ENCODE results near the gene SPON1. TPM values are rescaled to one million over a fixed set of nuclear protein-coding genes. Genes with fewer than 3 reads are reported as not detected.
A peak's percentile ranks its signal among the peaks of the same experiment; 100 is the strongest.

The SPON1 gene
- total RNA-seq, 1 experiment from 2014 or later = not detected

DNA sequence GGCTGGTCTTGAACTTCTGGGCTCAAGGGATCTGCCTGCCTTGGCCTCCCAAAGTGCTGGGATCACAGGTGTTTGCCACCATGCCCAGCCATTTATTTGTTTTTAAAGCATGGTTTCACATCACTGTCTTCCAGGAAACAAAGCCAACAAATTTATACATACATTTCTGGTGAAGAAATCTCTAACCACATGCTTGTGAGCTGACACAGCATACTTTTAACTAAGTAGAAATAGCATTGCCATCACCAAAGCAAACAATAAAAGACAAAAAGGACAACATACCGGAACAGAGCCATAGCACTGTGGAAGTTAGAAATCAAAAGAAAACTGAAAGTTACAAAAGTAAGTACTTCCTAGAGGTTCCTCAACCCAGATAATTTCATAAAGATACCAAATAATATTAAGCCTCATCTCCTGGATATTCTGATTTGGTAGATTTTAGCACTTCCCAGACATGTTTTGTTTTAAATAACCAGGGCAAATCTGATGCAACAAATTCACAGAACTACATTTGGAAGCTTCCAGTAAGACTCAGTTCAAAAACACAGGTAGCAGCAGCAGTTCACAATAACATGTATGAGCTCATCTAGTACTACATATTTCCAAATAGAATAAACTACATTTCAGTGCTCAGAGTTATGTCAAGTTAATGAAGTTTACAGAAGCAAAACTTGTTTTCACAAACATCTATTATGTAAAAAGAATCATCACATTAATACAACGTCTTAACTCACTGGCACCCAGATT is 325.8 kb downstream of the SPON1 start:
- Histone ChIP-seq H3K4me1 (ENCODE audit: insufficient read depth, low read length) (peaks cover 16% of the 10 kb centered on the region), H3K9me2 (replicated peaks; ENCODE audit: low read length) (no peaks in the 10 kb centered on the region), H4K20me1 (ENCODE audit: low read length) (no peaks in the 10 kb centered on the region), H3K9me3 (ENCODE audit: low read length) (no peaks in the 10 kb centered on the region), H3K9ac (ENCODE audit: low read length) (no peak overlapping the region), H3K79me2 (ENCODE audit: low read length) (no peaks in the 10 kb centered on the region), H3K4me3 (ENCODE audit: low read length) (peak overlapping the region; percentile 30; the same call in 1 of the 2 replicates), H2AFZ (ENCODE audit: low read length) (no peak overlapping the region), H3K27me3 (ENCODE audit: low read length) (no peaks in the 10 kb centered on the region), H3K27ac (ENCODE audit: low read length) (peak overlapping the region; percentile 47), H3K4me2 (ENCODE audit: low read length) (peak overlapping the region; percentile 68), H3F3A (ENCODE audit: low read length, unreplicated experiment) (no peaks in the 10 kb centered on the region), H3K36me3 (ENCODE audit: low read depth, low read length) (peaks cover 7% of the 10 kb centered on the region; the same call in 1 of the 2 replicates)
- TSS peak; percentile 54 for BruUV-seq (replicated peaks)
- peak; percentile 71 for DNase-seq
- POLR2A ChIA-PET (ENCODE audit: unreplicated experiment) = no interaction called here
- no peak for TF ChIP-seq EZH2 (IDR thresholded peaks at IDR 0.05; ENCODE audit: low read length, unreplicated experiment)
- TF ChIP-seq, protein P1, sequence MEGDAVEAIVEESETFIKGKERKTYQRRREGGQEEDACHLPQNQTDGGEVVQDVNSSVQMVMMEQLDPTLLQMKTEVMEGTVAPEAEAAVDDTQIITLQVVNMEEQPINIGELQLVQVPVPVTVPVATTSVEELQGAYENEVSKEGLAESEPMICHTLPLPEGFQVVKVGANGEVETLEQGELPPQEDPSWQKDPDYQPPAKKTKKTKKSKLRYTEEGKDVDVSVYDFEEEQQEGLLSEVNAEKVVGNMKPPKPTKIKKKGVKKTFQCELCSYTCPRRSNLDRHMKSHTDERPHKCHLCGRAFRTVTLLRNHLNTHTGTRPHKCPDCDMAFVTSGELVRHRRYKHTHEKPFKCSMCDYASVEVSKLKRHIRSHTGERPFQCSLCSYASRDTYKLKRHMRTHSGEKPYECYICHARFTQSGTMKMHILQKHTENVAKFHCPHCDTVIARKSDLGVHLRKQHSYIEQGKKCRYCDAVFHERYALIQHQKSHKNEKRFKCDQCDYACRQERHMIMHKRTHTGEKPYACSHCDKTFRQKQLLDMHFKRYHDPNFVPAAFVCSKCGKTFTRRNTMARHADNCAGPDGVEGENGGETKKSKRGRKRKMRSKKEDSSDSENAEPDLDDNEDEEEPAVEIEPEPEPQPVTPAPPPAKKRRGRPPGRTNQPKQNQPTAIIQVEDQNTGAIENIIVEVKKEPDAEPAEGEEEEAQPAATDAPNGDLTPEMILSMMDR (conservative IDR thresholded peaks at IDR 0.05; ENCODE audit: low read depth, low read length) = no peak
- no peak for TF ChIP-seq EZH2phosphoT487 (IDR thresholded peaks at IDR 0.05; ENCODE audit: borderline replicate concordance, low read length)
- intact Hi-C loops (cut with micrococcal nuclease) = no loop called here
- CTCF ChIA-PET = interaction anchor here (1.5 kb wide), 1 partner anchor 167 kb away, joined by 5 read pairs; no protein-coding TSS in a partner anchor
- peak; percentile 99 for ATAC-seq

DNA sequence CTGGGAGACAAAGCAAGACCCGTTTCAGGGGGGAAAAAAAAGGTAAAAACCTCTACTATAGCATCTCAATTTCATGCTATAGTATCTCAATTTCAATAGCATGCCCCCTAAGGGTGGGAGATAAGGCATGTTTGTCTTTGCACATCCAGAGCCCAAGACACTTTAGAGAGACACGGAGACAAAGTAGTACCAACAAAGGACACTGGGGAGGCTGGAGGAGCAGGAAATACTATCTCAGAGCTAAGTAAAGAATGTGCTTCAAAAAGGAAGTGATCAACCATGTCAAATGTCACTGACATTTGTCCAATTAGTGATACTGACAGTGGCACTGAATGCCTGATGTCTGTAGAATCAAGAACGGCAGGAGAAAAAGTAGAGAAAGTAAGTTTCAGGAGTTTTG is 327.9 kb downstream of the SPON1 start:
- CTCF ChIA-PET = no interaction called here
- ATAC-seq (no peak), DNase-seq (no peak)
- Histone ChIP-seq H4K20me1 (ENCODE audit: low read length) (no peaks in the 10 kb centered on the region), H3K9me2 (replicated peaks; ENCODE audit: low read length) (no peaks in the 10 kb centered on the region), H3K9ac (ENCODE audit: low read length) (no peak overlapping the region), H3K4me3 (ENCODE audit: low read length) (no peak overlapping the region), H3K79me2 (ENCODE audit: low read length) (no peaks in the 10 kb centered on the region), H3K4me2 (ENCODE audit: low read length) (no peak overlapping the region), H3K27ac (ENCODE audit: low read length) (no peak overlapping the region), H3K27me3 (ENCODE audit: low read length) (no peaks in the 10 kb centered on the region), H2AFZ (ENCODE audit: low read length) (no peak overlapping the region), H3F3A (ENCODE audit: low read length, unreplicated experiment) (no peaks in the 10 kb centered on the region), H3K36me3 (ENCODE audit: low read depth, low read length) (peaks cover 7% of the 10 kb centered on the region; the same call in 1 of the 2 replicates), H3K4me1 (ENCODE audit: insufficient read depth, low read length) (peaks cover 16% of the 10 kb centered on the region), H3K9me3 (ENCODE audit: low read length) (no peaks in the 10 kb centered on the region)
- no TSS peak for BruUV-seq (replicated peaks)
- TF ChIP-seq, protein P1 (conservative IDR thresholded peaks at IDR 0.05; ENCODE audit: low read depth, low read length) = no peak
- TF ChIP-seq EZH2phosphoT487 (IDR thresholded peaks at IDR 0.05; ENCODE audit: borderline replicate concordance, low read length) = no peak
- TF ChIP-seq EZH2 (IDR thresholded peaks at IDR 0.05; ENCODE audit: low read length, unreplicated experiment) = no peak
- intact Hi-C loops (cut with micrococcal nuclease) = no loop called here
- POLR2A ChIA-PET (ENCODE audit: unreplicated experiment) = no interaction called here

DNA sequence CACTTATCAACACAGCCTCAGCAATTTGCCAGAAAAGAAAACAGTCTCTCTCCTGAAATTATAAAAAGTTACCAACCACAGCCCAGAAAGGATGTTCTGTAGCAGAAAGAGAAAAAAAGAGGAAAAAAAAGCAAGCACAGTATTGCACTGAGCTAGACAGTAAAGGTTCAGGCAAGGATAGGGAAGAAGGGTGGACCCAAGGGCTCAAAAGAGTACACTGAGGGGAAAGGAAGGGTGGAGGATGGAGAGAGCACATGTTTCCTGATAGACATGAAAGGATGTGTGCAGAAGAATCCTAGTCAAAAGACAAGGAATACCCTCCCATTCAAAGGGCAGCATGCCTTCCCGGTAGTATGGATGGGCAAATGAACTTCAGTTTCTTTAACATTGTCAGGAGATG is 337.4 kb downstream of the SPON1 start:
- H4K20me1 ChIP-seq (ENCODE audit: low read length) = no peaks in the 10 kb centered on the region
- CTCF ChIA-PET = interaction anchor here (1.8 to 2.1 kb wide), 2 partner anchors 119 to 156 kb away, joined by 35 to 40 read pairs; no protein-coding TSS in a partner anchor
- H3K9me3 ChIP-seq (ENCODE audit: low read length) = no peaks in the 10 kb centered on the region
- no peak overlapping the region for H3K27ac ChIP-seq (ENCODE audit: low read length)
- TF ChIP-seq, protein P1 (conservative IDR thresholded peaks at IDR 0.05; ENCODE audit: low read depth, low read length) = no peak
- BruUV-seq (replicated peaks) = no TSS peak
- ATAC-seq (no peak), DNase-seq (no peak)
- no peaks in the 10 kb centered on the region for H3K4me1 ChIP-seq (ENCODE audit: insufficient read depth, low read length)
- POLR2A ChIA-PET (ENCODE audit: unreplicated experiment) = no interaction called here
- H3K4me2 ChIP-seq (ENCODE audit: low read length) = no peak overlapping the region
- intact Hi-C loops (cut with micrococcal nuclease) = loop anchor here (1.0 kb wide), 2 partner anchors 119 to 155 kb away; no protein-coding TSS in a partner anchor
- peaks cover 72% of the 10 kb centered on the region for H3K79me2 ChIP-seq (ENCODE audit: low read length)
- H3K36me3 ChIP-seq (ENCODE audit: low read depth, low read length) = no peaks in the 10 kb centered on the region
- no peak overlapping the region for H2AFZ ChIP-seq (ENCODE audit: low read length)
- H3K27me3 ChIP-seq (ENCODE audit: low read length) = no peaks in the 10 kb centered on the region
- no peaks in the 10 kb centered on the region for H3F3A ChIP-seq (ENCODE audit: low read length, unreplicated experiment)
- no peak overlapping the region for H3K4me3 ChIP-seq (ENCODE audit: low read length)
- H3K9ac ChIP-seq (ENCODE audit: low read length) = no peak overlapping the region
- H3K9me2 ChIP-seq (replicated peaks; ENCODE audit: low read length) = no peaks in the 10 kb centered on the region
